MM.1S (cell line): Measurements from ENCODE around the gene AGRP.

ENCODE experiments used
- EZH2 ChIP-seq: fragments of 300-600 bp; sonication (generic); optimal IDR thresholded peaks from 2 replicates; pipeline ENCODE3; 2017; ENCODE audit warnings: low read depth, mild to moderate bottlenecking, antibody characterized with exemption, low read length, mixed read lengths
- EZH2phosphoT487 ChIP-seq: fragments of 300-600 bp; sonication (generic); IDR thresholded peaks from 2 replicates; pipeline ENCODE4 v1.6.1; 2018; ENCODE audit warnings: antibody characterized with exemption, low read length
- TF ChIP-seq, protein P1 (sequence below): fragments of 300-600 bp; sonication (generic); IDR thresholded peaks from 2 replicates; pipeline ENCODE4 v1.5.1; 2016; ENCODE audit warnings: antibody characterized with exemption, low read length, mixed read lengths

GRCh38 chr16:67481561-67482232 is 1.6 kb downstream of the AGRP start:
- TF ChIP-seq, protein P1, sequence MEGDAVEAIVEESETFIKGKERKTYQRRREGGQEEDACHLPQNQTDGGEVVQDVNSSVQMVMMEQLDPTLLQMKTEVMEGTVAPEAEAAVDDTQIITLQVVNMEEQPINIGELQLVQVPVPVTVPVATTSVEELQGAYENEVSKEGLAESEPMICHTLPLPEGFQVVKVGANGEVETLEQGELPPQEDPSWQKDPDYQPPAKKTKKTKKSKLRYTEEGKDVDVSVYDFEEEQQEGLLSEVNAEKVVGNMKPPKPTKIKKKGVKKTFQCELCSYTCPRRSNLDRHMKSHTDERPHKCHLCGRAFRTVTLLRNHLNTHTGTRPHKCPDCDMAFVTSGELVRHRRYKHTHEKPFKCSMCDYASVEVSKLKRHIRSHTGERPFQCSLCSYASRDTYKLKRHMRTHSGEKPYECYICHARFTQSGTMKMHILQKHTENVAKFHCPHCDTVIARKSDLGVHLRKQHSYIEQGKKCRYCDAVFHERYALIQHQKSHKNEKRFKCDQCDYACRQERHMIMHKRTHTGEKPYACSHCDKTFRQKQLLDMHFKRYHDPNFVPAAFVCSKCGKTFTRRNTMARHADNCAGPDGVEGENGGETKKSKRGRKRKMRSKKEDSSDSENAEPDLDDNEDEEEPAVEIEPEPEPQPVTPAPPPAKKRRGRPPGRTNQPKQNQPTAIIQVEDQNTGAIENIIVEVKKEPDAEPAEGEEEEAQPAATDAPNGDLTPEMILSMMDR = no peak
- TF ChIP-seq EZH2 = no peak
- TF ChIP-seq EZH2phosphoT487 = no peak
